Activated CD8-positive, alpha-beta memory T cell treated with anti-CD3 and anti-CD28 coated beads, Interleukin-2, amount 50 U/mL, for 24 hours (primary cell): Measurements from ENCODE around the gene PDGFA.

Experiments used
- DNase-seq: peaks from one replicate; pipeline ENCODE4 v3.0.0-alpha.2; 2020; ENCODE audit errors: extremely low read depth

The PDGFA gene

DNA sequence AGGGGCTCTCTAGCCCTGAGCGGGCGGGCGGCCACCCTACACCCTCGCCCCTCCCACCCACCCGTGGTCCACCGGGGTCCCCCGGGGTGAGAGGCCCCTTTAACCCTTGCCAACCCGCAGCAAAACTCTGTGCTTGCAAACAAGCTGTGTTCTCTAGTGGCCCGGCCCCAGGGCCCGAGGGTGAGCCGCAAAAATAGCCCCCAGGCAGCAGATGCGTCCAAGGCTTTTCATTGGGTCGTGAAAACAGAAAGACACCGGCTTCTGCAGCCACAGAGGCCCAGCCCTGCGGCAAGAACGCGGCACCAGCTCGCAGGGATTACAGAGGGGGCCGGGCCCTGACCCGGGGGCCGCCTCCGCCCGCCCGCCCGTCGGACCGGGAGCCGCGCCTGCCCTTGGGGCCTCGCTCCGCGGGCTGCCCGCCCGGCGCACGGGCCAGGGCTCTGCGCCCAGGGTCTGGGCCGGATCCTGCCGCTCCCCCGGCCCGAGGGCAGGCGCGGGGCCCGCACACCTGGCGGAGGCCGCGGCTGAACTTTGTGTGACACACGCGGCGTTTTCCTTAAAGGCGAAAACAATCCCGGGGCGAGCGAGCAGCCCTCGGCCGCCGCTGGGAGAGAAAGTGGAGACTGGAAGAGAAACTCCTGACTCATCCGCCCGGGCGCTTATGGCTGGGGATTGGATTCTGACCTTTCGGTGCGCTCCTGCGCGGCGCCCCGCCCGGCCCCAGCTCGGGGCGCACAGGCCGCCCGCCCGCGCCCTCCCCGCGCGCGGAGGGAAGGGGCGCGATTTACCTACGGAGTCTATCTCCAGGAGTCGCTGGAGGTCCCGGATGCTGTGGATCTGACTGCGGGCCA is 2.8 kb downstream of the PDGFA start:
- DNase-seq = no peak

DNA sequence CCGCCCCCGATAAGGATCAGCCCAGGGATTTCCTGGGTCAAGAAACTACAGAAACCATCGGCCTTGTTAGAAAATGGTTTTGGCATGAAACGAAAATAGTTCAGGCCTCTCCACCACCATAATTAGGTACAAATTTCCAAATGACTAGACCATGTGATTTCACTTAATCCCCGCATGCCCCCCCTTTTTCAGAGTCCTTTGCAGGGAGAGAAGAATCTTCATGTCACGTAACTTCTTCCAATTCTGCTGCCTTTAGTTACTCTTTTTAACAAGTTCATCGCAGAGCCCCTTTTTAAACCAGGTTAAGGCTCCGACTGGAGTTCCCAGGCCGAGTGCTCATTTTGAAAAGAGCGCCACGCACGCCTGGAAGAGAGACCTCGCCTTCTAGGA is 3.4 kb downstream of the PDGFA start:
- DNase-seq = no peak

DNA sequence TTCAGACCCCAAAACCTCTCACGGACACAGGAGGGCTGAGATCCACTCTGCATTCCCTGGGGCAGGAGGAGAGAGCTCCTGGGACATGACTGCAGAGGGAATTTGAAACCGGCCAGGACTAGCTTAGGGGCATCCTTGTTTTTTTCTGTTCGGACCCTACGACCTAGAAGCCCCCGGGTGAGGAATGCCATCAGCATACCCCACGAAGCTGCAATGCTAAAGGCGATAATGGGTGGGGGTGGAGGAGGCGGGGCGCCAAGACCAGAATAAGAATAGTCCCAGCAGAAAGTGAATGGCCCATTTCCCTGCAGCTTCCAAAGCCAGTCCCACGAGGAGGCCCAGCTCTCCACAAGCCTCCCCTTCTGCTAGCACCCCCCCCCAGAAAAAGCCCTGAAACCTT is 4.0 kb downstream of the PDGFA start:
- no peak for DNase-seq

DNA sequence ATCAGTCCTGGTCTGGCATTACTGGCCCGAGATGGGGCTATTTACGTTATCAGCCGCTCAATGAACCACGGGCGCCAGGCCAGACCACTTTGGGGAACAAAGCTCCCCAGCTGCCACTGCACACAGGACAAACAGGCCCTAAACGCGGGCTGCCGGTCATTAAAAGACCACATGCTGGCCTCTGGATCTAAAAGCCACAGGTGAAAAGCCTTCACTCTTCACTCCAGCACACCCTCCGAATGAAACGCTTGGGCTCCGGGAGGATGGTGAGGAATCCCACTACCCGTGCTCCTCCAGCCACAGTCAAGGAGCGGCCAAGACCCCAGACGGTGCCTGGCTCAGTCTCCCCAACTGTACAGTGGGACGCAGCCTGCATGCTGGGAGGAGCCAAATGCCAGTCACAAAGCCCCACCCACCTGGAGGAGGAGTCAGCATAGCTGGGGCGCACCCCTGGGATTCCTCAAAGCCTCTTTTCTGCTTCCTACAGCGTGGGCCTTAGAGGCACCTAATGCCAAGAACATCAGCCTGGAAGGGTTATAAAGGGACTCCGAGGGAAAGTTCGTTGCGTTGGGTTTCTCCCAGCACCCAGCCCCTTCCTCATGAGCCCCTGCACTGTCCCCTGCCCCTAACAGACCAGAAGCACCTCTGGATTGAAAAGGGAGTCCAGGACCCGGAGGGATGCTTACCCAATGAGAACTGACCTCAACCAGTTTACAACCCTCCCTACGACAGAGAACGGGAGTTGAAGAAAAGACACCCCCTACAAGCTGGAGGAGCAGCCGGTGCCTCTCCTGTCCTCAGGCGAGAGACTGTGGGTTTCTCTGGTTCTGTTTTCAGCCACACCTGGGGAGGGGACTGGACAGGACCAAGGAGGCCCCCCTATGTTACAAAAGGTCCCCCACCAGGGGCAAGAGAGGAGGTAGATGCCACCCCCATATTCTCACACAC is 4.7 kb downstream of the PDGFA start:
- DNase-seq = no peak

DNA sequence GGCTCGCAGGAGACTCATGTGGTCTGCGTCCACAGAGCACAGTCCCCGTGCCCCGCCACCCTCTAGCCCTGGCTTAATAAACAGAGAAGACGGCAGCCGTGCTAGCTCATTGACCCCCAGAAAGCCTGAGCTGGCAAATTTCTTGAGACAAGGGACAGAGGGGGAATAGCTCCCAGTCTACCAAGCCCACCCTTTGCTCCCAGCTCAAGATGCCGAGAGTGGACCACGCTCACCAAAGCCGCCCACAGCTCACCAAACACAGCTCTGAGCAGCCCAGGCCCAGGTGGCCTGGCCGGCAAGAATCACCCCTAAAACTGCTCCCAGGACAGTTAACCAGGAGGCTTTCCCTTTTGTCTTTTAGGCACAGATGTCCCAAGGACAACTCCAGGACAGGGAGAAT is 5.4 kb downstream of the PDGFA start:
- DNase-seq = no peak

DNA sequence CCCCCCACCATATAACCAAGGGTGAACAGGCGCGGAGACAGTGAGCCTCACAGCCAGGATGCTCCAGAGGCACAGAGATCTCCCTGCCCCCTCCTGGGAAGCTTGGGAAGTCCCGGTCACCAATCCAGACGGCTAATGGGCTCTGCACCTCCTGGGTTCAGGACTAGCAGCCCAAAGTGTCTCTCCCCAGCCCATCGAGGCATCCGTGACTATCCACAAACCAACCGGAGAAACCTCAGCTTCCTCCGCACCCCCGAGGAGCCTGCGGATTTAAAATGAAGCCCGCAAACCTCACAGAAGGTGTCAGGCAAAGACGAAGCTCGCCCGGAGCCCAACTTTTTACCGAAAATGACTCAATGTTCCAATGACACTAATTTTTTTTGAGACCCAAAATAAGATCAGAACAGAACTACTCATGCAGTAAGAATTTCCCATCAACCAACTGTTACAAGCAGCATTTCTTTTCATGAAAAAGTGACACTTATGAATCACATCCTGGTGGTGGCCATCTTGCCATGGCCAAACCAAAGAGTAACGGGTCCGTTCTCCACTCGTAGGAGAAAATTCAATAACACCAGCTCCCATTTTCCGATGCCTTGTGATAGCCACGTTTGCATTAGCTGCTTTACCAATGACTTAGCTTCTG is 6.0 kb downstream of the PDGFA start:
- no peak for DNase-seq

DNA sequence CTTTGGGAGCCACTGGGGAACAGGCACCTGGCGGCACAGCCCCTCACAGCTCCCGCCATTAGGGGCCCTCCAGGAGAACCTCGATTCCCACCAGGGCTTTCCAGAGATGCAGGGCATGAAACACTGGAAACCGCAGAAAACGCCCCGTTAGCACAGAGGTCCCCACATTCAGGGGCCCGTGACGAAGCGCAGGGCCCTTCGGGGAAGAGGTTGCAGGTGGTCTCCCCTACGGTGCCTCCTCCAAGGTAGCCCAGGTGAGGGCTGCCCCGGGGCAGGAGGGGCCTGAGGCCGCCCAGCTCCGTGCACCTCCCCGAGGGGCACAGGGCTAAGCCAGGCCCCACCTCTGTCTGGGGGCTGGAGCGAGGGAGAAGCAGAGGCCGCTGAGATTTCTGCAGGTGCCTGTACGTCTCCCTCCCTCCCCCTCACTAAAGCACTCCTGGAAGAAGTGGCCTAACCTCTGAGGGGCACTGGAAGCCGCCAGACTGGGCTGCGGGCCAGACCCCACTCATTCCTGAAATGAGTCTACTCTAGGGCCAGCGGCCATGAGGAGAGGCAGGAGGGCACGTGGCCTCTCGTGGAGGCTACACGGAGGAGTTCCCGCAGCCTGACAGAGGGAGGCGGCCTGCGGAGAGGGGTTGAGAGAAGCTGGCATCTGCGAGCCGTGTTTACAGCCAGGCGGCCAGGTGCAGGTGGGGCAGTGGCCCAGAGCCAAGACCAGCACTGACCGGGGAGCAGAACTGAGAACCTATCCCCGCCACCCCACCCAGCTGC is 6.9 kb downstream of the PDGFA start:
- DNase-seq = no peak

DNA sequence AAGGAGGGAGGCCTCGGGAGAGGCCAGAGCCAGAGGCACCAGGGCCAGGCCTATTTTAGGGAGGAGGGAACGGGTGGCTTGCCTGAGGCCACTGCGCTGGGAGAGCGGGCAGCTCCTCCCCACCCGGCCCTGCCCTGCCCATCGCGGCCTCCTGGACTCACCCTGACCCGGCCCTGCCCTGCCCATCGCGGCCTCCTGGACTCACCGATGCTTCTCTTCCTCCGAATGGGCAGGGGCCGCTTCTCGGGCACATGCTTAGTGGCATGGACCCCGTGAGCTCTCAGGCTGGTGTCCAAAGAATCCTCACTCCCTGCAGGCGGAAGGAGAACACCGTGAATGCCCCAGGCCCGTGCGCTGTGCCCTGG is 7.5 kb downstream of the PDGFA start:
- DNase-seq = no peak

DNA sequence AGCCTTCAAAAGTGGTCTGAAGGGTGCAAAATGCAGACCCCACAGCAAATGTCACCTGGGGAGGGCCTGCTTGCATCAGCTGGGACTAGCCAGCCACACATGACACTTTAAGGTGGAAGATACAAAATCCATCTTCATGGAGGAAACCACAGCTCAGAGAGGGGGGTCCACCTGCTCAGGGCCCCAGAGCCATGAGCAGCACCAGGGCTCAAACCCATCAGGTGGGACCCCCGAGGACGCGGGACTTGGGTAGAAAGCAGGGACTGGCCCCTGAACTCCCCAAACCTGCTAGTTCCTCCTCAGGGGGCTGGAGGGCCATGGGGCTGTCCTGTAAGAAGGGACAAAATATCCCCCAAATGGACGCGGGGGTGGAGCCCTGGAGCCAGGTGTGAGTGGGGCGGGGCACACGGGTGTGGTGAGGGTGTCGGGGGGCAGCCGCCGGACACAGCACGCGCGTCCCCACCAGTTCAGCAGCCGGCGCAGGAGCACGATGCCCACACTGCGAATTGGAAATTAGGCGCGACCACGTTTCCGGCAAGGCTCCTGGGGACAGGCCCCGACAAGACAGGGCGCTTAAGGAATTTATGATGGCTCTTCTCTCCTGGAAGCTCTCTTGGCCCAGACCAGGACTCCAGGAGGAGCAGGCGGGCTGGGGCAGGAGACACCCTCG is 8.0 kb downstream of the PDGFA start:
- DNase-seq = no peak

DNA sequence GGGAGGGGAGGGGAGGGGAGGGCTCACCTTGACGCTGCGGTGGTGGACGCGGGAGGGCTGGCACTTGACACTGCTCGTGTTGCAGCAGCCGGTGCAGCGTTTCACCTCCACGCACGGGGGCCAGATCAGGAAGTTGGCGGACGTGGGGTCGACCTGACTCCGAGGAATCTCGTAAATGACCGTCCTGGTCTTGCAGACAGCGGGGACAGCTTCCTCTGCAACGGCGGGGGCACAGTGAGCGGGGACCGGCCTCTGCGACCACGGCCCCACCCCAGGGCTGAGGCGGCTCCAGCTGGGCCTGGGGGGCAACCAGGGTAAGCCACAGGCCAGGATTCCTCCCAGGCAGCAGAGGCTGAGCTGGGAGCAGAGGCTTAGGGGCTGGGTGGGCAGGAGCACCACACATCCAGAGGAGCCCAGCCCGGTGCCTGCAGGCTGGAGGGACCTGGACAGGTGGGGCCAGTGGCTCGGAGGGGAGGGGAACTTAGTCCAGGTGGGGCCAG is 8.8 kb downstream of the PDGFA start:
- DNase-seq = no peak

DNA sequence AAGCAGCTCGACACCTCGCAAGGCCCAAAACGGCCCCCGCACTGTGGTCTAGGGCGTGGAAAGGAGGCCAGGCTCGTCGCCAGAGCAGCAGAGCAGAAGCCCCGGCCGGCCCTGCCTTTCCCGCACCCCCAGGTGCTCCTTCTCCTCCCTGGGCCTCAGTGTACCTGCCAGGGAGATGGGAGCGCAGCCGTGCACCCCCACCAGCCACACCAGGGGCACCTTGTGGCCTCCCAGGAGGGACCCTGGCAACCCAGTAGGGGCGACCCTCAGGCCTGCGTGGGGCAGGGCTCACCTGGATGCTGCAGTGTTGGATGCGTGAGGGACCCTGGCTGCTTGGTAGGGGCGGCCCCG is 9.5 kb downstream of the PDGFA start:
- DNase-seq = no peak

DNA sequence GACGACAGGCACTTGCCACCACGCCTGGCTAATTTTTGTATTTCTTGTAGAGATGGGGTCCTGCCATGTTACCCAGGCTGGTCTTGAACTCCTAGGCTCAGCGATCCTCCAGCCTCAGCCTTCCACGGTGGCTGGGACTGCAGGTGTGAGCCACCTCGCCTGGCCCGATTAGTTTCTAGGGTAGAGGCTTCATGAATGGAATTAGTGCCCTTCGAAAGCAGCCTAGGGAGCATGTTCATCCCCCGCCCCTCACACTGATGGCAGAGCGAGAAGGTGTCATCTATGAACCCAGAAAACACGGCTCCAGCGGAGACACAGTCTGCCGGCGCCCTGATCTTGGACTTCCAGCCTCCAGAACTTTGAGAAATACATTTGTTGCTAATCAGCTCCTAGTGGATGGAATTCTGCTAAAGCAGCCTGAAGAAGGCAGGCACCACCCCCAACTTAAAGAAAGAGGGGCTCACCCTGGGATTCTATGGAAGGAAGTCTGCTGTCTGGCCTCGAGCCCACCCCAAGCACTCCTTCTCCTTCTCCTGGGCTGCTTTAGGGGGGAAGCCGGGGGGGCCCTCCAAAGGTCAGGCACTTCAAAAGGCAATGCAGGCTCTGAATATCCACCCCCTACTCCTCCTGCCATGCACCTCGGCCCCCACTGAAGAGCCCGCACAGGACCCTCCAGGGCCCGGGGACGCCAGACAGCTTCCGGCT is 10.1 kb downstream of the PDGFA start:
- DNase-seq = no peak

DNA sequence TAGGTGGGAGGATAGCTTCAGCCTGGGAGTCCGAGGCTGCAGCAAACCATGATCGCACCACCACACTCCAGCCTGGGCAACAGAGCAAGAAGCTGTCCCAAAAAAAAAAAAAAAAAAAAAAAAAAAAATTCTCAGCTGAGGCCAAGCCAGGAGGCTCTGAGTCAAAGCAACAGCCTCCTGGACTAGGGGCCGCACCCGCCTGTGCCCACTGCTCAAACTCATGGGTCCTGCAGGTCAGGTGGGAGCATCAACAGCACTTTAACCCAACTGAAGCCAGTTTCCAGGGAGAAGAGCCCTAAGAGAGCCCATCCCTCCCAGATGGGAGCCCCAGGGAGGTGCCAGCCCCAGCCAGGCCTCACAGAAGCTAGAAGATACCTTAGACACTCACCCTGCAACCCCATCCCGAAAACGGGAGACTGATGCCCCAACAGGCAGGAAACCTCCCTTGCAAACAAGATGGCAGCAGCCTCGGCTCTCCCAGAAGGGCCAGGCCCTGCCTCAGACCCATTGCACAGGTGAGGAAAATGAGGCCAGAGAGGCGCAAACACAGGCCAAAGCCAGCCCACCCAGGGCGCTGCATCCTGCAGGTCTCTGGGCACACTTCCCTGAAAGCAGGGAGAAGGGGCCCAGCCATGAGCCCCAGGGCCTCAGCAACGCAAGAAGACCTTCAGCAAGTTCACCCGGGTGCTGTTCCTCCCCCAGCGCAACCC is 11.0 kb downstream of the PDGFA start:
- DNase-seq = no peak

DNA sequence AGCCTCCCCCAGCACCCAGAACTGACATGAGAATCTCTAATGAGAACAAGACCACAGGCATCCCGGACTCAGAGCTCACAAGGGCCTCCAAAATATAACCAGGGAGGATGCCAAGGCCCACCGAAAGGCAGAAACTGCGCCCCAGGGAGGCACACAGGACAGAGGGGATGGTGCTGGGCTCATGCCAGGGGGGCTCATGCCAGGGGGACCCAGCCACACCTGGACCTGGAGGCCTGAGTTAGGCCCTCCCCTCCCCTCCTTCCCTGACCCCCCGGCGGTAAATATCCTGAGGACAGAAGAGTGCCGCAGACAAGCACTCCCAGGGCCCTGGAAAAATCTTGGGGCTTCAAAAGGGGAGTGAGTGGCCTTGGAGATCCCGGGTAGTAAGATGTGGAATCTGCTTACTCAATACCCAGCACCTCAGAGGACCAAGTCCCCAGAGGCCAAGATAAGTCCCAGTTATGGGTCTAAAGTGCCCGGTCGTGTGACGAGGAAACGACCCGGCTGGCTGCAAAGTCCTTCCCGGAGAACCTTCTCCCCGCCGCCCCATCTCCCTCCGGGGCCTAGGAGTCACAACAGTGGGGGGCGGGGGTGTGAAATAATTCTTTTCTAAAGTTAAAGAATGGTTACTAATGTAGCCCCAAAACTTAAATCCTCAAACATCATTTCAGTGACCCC is 11.9 kb downstream of the PDGFA start:
- no peak for DNase-seq

DNA sequence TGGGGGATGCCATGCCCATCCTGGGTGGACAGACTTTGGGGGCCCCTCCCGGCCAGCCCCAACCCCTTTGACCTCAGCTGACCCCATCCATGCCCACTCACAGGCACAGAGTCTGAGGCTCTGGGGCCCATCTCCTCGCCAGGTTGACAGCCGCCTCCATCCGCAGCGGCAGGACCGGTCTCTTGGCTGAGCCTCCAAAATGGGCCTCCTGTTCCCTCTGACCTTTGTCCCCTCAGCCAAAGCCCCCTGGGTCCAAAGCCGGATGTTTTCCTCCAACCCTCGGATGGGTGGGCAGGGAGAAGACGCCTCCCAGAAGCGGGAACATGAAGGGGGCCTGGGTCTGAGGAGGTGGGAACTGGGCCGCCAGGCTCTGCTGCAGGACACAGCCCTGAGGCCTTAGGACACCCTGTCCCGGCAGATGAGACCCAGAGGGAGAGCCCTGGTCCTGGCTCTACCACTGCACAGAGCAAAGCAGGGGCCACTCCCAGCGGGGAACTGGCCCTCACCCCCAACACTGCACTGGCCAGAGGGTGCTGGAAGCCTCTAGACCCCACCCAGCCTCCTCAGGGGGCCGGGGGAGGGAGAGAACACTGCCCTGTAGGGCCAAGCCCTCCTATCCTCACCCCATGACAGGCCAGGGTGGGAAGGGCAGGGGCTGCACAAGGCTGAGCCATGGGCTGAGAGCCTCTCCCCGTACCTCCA is 12.6 kb downstream of the PDGFA start:
- DNase-seq = no peak

DNA sequence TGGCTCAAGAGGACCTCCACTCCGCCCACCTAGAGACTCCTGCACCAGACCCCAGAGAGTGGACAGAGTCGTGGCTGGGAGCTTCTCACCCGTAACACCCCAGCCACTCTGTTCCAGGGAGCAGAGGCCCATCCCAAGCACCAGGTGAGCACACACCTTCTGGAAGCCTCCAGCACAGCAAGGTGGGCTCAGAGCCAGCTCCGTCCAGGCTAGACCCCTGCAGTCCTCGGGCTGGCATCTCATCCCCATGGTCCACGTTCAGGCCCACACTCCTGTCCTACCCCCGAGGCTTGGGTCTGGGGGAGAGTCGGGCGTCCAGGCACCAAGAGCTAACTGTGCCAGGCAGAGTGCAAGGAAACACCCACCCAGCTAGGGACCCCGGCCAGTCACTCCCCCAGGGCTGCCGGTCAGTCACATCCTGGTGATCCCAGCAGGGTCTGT is 13.2 kb downstream of the PDGFA start:
- no peak for DNase-seq

DNA sequence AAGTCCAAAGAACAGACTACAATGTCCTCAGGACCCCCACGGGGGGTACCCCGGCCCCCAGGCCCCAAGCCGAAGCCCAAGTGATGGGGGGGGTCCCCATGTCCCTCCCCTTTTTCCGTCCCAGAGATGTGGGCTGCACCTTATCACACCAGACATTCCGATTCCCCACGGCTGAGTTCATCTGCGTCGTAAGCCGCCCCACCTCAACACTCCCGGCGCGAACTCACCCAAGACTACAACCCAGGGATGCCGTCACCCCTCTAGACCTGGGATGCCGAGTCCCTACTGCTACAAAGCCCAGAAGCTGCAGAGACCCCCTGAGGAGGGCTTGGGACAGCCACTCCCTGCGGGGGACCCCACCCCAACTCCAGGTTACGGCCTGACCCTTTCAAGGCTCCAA is 14.5 kb downstream of the PDGFA start:
- no peak for DNase-seq
